Skeletal muscle satellite cell (primary cell): ENCODE data around the gene CMTM7.
A peak's percentile ranks its signal among the peaks of the same experiment; 100 is the strongest.

ENCODE experiments used
- H3K27me3 ChIP-seq: 2 replicates; pipeline ENCODE4 v1.7.0; 2013; ENCODE audit warnings: low read length; ENCODE audit not compliant: control insufficient read depth, insufficient read depth
- H3K36me3 ChIP-seq: 2 replicates; pipeline ENCODE4 v1.7.0; 2013; ENCODE audit warnings: mild to moderate bottlenecking, control low read depth, low read length; ENCODE audit not compliant: insufficient read depth
- H3K4me1 ChIP-seq: 2 replicates; pipeline ENCODE4 v1.7.0; 2013; ENCODE audit warnings: low read length; ENCODE audit not compliant: control insufficient read depth, insufficient read depth
- H3K4me2 ChIP-seq: 2 replicates; pipeline ENCODE4 v1.7.0; 2013; ENCODE audit warnings: mild to moderate bottlenecking, low read length
- H3K4me3 ChIP-seq: 2 replicates; pipeline ENCODE4 v1.7.0; 2013; ENCODE audit warnings: low read length
- H3K9ac ChIP-seq: 2 replicates; pipeline ENCODE4 v1.7.0; 2013; ENCODE audit warnings: mild to moderate bottlenecking, low read depth, low read length, moderate library complexity
- H3K9me3 ChIP-seq: replicated peaks from 2 replicates; pipeline ENCODE4 v1.7.0; 2013; ENCODE audit warnings: mild to moderate bottlenecking, control low read depth, low read length

CMTM7 gene

GRCh38 chr3:32405155-32405554 is 13.5 kb downstream of the CMTM7 start:
- H3K9me3 ChIP-seq: no peaks in the 10 kb centered on the region
- no peak overlapping the region for H3K4me3 ChIP-seq
- H3K36me3 ChIP-seq: no peaks in the 10 kb centered on the region
- H3K27me3 ChIP-seq: no peaks in the 10 kb centered on the region
- no peak overlapping the region for H3K4me2 ChIP-seq
- no peak overlapping the region for H3K9ac ChIP-seq
- peaks cover 13% of the 10 kb centered on the region for H3K4me1 ChIP-seq

- H3K4me3 ChIP-seq: no peak overlapping the region
- no peak overlapping the region for H3K9ac ChIP-seq
- no peak overlapping the region for H3K4me2 ChIP-seq
- H3K4me1 ChIP-seq: peaks cover 12% of the 10 kb centered on the region
- no peaks in the 10 kb centered on the region for H3K36me3 ChIP-seq
- H3K9me3 ChIP-seq: no peaks in the 10 kb centered on the region
- H3K27me3 ChIP-seq: no peaks in the 10 kb centered on the region
Observed at GRCh38 chr3:32405711-32406323, 14.2 kb downstream of the CMTM7 start.

- no peaks in the 10 kb centered on the region for H3K36me3 ChIP-seq
- no peak overlapping the region for H3K4me3 ChIP-seq
- H3K4me1 ChIP-seq: peaks cover 3% of the 10 kb centered on the region
- H3K27me3 ChIP-seq: no peaks in the 10 kb centered on the region
- H3K9ac ChIP-seq: no peak overlapping the region
- no peaks in the 10 kb centered on the region for H3K9me3 ChIP-seq
- no peak overlapping the region for H3K4me2 ChIP-seq
Observed at GRCh38 chr3:32406486-32407408, 15.1 kb downstream of the CMTM7 start.

- H3K9ac ChIP-seq: no peak overlapping the region
- no peaks in the 10 kb centered on the region for H3K36me3 ChIP-seq
- H3K9me3 ChIP-seq: no peaks in the 10 kb centered on the region
Observed at GRCh38 chr3:32410367-32411246, 19.0 kb downstream of the CMTM7 start.

GRCh38 chr3:32411442-32411841 is 19.8 kb downstream of the CMTM7 start:
- Histone ChIP-seq H3K4me1 (peaks cover 10% of the 10 kb centered on the region), H3K9me3 (no peaks in the 10 kb centered on the region), H3K4me3 (no peak overlapping the region), H3K27me3 (no peaks in the 10 kb centered on the region), H3K4me2 (no peak overlapping the region), H3K9ac (no peak overlapping the region), H3K36me3 (no peaks in the 10 kb centered on the region)

More at GRCh38 chr3:32410367-32411246, 19.0 kb downstream of the CMTM7 start:
- H3K4me1 ChIP-seq: peaks cover 10% of the 10 kb centered on the region
- H3K4me3 ChIP-seq: no peak overlapping the region
- H3K27me3 ChIP-seq: no peaks in the 10 kb centered on the region
- H3K4me2 ChIP-seq: no peak overlapping the region

- Histone ChIP-seq H3K36me3 (no peaks in the 10 kb centered on the region), H3K9me3 (no peaks in the 10 kb centered on the region), H3K9ac (no peak overlapping the region), H3K4me1 (peaks cover 10% of the 10 kb centered on the region), H3K4me3 (no peak overlapping the region), H3K27me3 (no peaks in the 10 kb centered on the region), H3K4me2 (no peak overlapping the region)
Observed at GRCh38 chr3:32412887-32413286, 21.2 kb downstream of the CMTM7 start.

GRCh38 chr3:32413845-32414521 is 22.3 kb downstream of the CMTM7 start:
- Histone ChIP-seq H3K27me3 (no peaks in the 10 kb centered on the region), H3K4me1 (peaks cover 10% of the 10 kb centered on the region), H3K9ac (no peak overlapping the region), H3K4me3 (no peak overlapping the region), H3K36me3 (no peaks in the 10 kb centered on the region), H3K4me2 (peak overlapping the region; percentile 46), H3K9me3 (no peaks in the 10 kb centered on the region)

GRCh38 chr3:32414522-32415202 is 23.0 kb downstream of the CMTM7 start:
- Histone ChIP-seq H3K4me1 (peaks cover 10% of the 10 kb centered on the region), H3K9me3 (no peaks in the 10 kb centered on the region), H3K4me3 (no peak overlapping the region), H3K9ac (no peak overlapping the region), H3K36me3 (no peaks in the 10 kb centered on the region), H3K4me2 (peak overlapping the region; percentile 46), H3K27me3 (no peaks in the 10 kb centered on the region)

GRCh38 chr3:32419742-32420125 is 28.1 kb downstream of the CMTM7 start:
- no peak overlapping the region for H3K4me3 ChIP-seq
- no peaks in the 10 kb centered on the region for H3K36me3 ChIP-seq
- H3K27me3 ChIP-seq: no peaks in the 10 kb centered on the region
- no peak overlapping the region for H3K4me2 ChIP-seq
- H3K9me3 ChIP-seq: no peaks in the 10 kb centered on the region
- H3K9ac ChIP-seq: no peak overlapping the region
- peaks cover 37% of the 10 kb centered on the region for H3K4me1 ChIP-seq

- no peaks in the 10 kb centered on the region for H3K27me3 ChIP-seq
- no peak overlapping the region for H3K9ac ChIP-seq
- no peak overlapping the region for H3K4me3 ChIP-seq
- no peaks in the 10 kb centered on the region for H3K36me3 ChIP-seq
- H3K9me3 ChIP-seq: no peaks in the 10 kb centered on the region
- peak overlapping the region; percentile 38 for H3K4me2 ChIP-seq
- peaks cover 35% of the 10 kb centered on the region for H3K4me1 ChIP-seq
Observed at GRCh38 chr3:32420126-32421038, 28.7 kb downstream of the CMTM7 start.
